H1 (cell line): Measurements from ENCODE around the gene PASK. TPM values are rescaled to one million over a fixed set of nuclear protein-coding genes. Genes with fewer than 3 reads are reported as not detected.

Experiments
- CTCF ChIA-PET: fragments of 300-600 bp; sonication (Branson Sonifier 250); formaldehyde crosslinking; loops from one replicate; lab custom pipeline; 2021; ENCODE audit not compliant: partially characterized antibody; lab: Charles Lee
- POLR2A ChIA-PET: fragments of 300-600 bp; sonication (Branson Sonifier 250); formaldehyde crosslinking; loops from one replicate; lab custom pipeline; 2021; ENCODE audit warnings: inconsistent platforms; ENCODE audit not compliant: partially characterized antibody; lab: Charles Lee
- DNase-seq, 2 experiments: peaks; one replicate each; pipeline versions ENCODE4 v3.0.0 to v3.0.0-alpha.2; 2010 to 2022; ENCODE audit warnings: low spot score in 2 of 2, low read depth in 1 of 2, mixed read lengths in 1 of 2
- FAIRE-seq: peaks from 2 replicates; lab custom pipeline; 2011; peaks lifted over from hg19 to GRCh38; lab: Jason Lieb, UNC
- H2AFZ ChIP-seq: 2 replicates; pipeline ENCODE4 v1.8.1; 2012; ENCODE audit warnings: low read length, inconsistent platforms
- H2AK5ac ChIP-seq: 2 replicates; pipeline ENCODE4 v1.6.1; 2013; ENCODE audit warnings: low read depth, low read length
- H2BK120ac ChIP-seq: replicated peaks from 2 replicates; pipeline ENCODE3; 2013; ENCODE audit warnings: low read depth, low read length, inconsistent platforms
- H2BK12ac ChIP-seq: 2 replicates; pipeline ENCODE4 v1.6.1; 2013; ENCODE audit warnings: low read depth, low read length
- H2BK15ac ChIP-seq: 2 replicates; pipeline ENCODE4 v1.6.1; 2013; ENCODE audit warnings: low read length
- H2BK20ac ChIP-seq: 2 replicates; pipeline ENCODE4 v1.6.1; 2013; ENCODE audit warnings: low read length
- H2BK5ac ChIP-seq: 2 replicates; pipeline ENCODE4 v1.6.1; 2013; ENCODE audit warnings: low read depth, low read length
- H3K14ac ChIP-seq: 2 replicates; pipeline ENCODE4 v1.6.1; 2013; ENCODE audit warnings: inconsistent platforms; ENCODE audit not compliant: insufficient read length
- H3K18ac ChIP-seq: 2 replicates; pipeline ENCODE4 v1.6.1; 2013; ENCODE audit warnings: low read length; ENCODE audit errors: extremely low read depth
- H3K23ac ChIP-seq: 2 replicates; pipeline ENCODE4 v1.6.1; 2013; ENCODE audit warnings: inconsistent platforms; ENCODE audit not compliant: insufficient read length
- H3K23me2 ChIP-seq: 2 replicates; pipeline ENCODE4 v1.6.1; 2013; ENCODE audit warnings: low read depth, low read length
- H3K27ac ChIP-seq: 2 replicates; pipeline ENCODE4 v1.6.1; 2011; ENCODE audit warnings: low read depth, low read length, inconsistent platforms
- H3K27me3 ChIP-seq, 4 experiments: replicated peaks in 1 of 4; 1 replicate in 1 of 4; 2 replicates in 3 of 4; pipeline versions ENCODE4 v1.6.1 to v1.8.1; 2011 to 2013; ENCODE audit warnings: low read length in 3 of 4, mild to moderate bottlenecking in 3 of 4, inconsistent platforms in 2 of 4, mixed read lengths in 2 of 4, moderate library complexity in 1 of 4; ENCODE audit not compliant: control insufficient read depth in 3 of 4, insufficient read depth in 3 of 4; ENCODE audit errors: extremely low read depth in 1 of 4
- H3K36me3 ChIP-seq, 4 experiments: 2 replicates each; pipeline versions ENCODE4 v1.6.1 to v1.8.1; 2011 to 2013; ENCODE audit warnings: mild to moderate bottlenecking in 4 of 4, low read length in 3 of 4, moderate library complexity in 2 of 4, control low read depth in 1 of 4, inconsistent platforms in 1 of 4; ENCODE audit not compliant: insufficient read depth in 4 of 4, control insufficient read depth in 2 of 4
- H3K4ac ChIP-seq: replicated peaks from 2 replicates; pipeline ENCODE3; 2013; ENCODE audit warnings: low read length, low read depth, mixed read lengths, inconsistent platforms; ENCODE audit not compliant: insufficient read length
- H3K4me1 ChIP-seq, 4 experiments: replicated peaks in 1 of 4; 1 replicate in 1 of 4; 2 replicates in 3 of 4; pipeline versions ENCODE4 v1.6.1 to v1.8.1; 2011 to 2013; ENCODE audit warnings: low read length in 3 of 4, inconsistent platforms in 2 of 4, mixed read lengths in 1 of 4; ENCODE audit not compliant: insufficient read depth in 4 of 4, control insufficient read depth in 3 of 4
- H3K4me2 ChIP-seq, 2 experiments: 2 replicates each; pipeline versions ENCODE4 v1.6.1 to v1.8.1; 2011 to 2013; ENCODE audit warnings: low read depth in 2 of 2, low read length in 2 of 2, control low read depth in 1 of 2, inconsistent platforms in 1 of 2, mild to moderate bottlenecking in 1 of 2; ENCODE audit not compliant: insufficient read depth in 1 of 2
- H3K4me3 ChIP-seq, 4 experiments: fragments of 200-600, 300-600 bp in 1 of 4; sonication (generic), shearing (Covaris generic), sonication (Bioruptor Twin) in 1 of 4; 2 replicates each; pipeline versions ENCODE4 v1.5.1 to v1.8.1; 2011 to 2016; ENCODE audit warnings: low read length in 4 of 4, low read depth in 3 of 4, control low read depth in 2 of 4, inconsistent platforms in 2 of 4, mild to moderate bottlenecking in 2 of 4, mixed read lengths in 1 of 4, moderate library complexity in 1 of 4; ENCODE audit not compliant: insufficient read depth in 2 of 4; ENCODE audit errors: extremely low read depth in 1 of 4
- H3K56ac ChIP-seq: replicated peaks from 2 replicates; pipeline ENCODE3; 2013; ENCODE audit warnings: low read depth, mild to moderate bottlenecking, mixed read lengths, low read length, inconsistent platforms; ENCODE audit not compliant: insufficient read length
- H3K79me1 ChIP-seq: 2 replicates; pipeline ENCODE4 v1.6.1; 2013; ENCODE audit warnings: low read depth, low read length, control low read depth
- H3K79me2 ChIP-seq, 2 experiments: 2 replicates each; pipeline versions ENCODE4 v1.6.1 to v1.8.1; 2012 to 2013; ENCODE audit warnings: low read length in 2 of 2, mild to moderate bottlenecking in 2 of 2, inconsistent platforms in 1 of 2; ENCODE audit not compliant: insufficient read depth in 2 of 2, control insufficient read depth in 1 of 2
- H3K9ac ChIP-seq, 4 experiments: replicated peaks in 1 of 4; 1 replicate in 1 of 4; 2 replicates in 3 of 4; pipeline versions ENCODE4 v1.6.1 to v1.8.1; 2011 to 2013; ENCODE audit warnings: low read depth in 3 of 4, low read length in 3 of 4, control low read depth in 2 of 4, mild to moderate bottlenecking in 2 of 4, moderate library complexity in 2 of 4, inconsistent platforms in 1 of 4; ENCODE audit errors: extremely low read depth in 1 of 4
- H3K9me3 ChIP-seq, 2 experiments: 2 replicates each; pipeline versions ENCODE4 v1.6.1 to v1.8.1; 2012 to 2013; ENCODE audit warnings: mild to moderate bottlenecking in 2 of 2, moderate library complexity in 2 of 2, control low read depth in 1 of 2, inconsistent platforms in 1 of 2, low read depth in 1 of 2, low read length in 1 of 2, mixed read lengths in 1 of 2; ENCODE audit not compliant: insufficient read depth in 2 of 2
- H4K20me1 ChIP-seq, 2 experiments: replicated peaks in 1 of 2; 2 replicates each; pipeline versions ENCODE3 to v1.8.1; 2011 to 2013; ENCODE audit warnings: inconsistent platforms in 2 of 2, low read length in 2 of 2, mild to moderate bottlenecking in 1 of 2; ENCODE audit not compliant: insufficient read depth in 2 of 2, control insufficient read depth in 1 of 2
- H4K5ac ChIP-seq: 2 replicates; pipeline ENCODE4 v1.6.1; 2013; ENCODE audit warnings: low read length, low read depth, mixed read lengths, inconsistent platforms; ENCODE audit not compliant: insufficient read length
- H4K8ac ChIP-seq: 2 replicates; pipeline ENCODE4 v1.8.0; 2013; ENCODE audit warnings: mild to moderate bottlenecking, moderate library complexity, low read length, inconsistent platforms; ENCODE audit not compliant: insufficient read depth; ENCODE audit errors: extremely low read depth
- H4K91ac ChIP-seq: replicated peaks from 2 replicates; pipeline ENCODE3; 2013; ENCODE audit warnings: low read length, mixed read lengths, inconsistent platforms; ENCODE audit not compliant: insufficient read length
- BACH1 ChIP-seq: IDR thresholded peaks from 2 replicates; pipeline ENCODE4 v1.6.1; 2012; ENCODE audit warnings: low read length, improper control_type of control experiment
- EZH2 ChIP-seq: fragments of 200-600 bp; sonication (generic); IDR thresholded peaks from 2 replicates; pipeline ENCODE4 v1.7.1; 2012; ENCODE audit warnings: low read depth, mild to moderate bottlenecking, moderate library complexity, low read length, inconsistent platforms; ENCODE audit not compliant: severe bottlenecking
- GTF2F1 ChIP-seq: IDR thresholded peaks from 2 replicates; pipeline ENCODE4 v1.6.1; 2012; ENCODE audit warnings: low read depth, low read length, improper control_type of control experiment, borderline replicate concordance
- RAD21 ChIP-seq, 2 experiments: IDR thresholded peaks in 1 of 2; conservative IDR thresholded peaks in 1 of 2; 2 replicates each; pipeline ENCODE4 v1.6.1; 2011; ENCODE audit warnings: low read depth in 2 of 2, low read length in 2 of 2, improper control_type of control experiment in 1 of 2, inconsistent platforms in 1 of 2, mild to moderate bottlenecking in 1 of 2, moderate library complexity in 1 of 2
- RNF2 ChIP-seq: fragments of 200-900, 300-1000 bp; sonication (generic); IDR thresholded peaks from 2 replicates; pipeline ENCODE4 v1.7.1; 2016; ENCODE audit warnings: borderline replicate concordance, low read depth, mild to moderate bottlenecking, antibody characterized with exemption, low read length; ENCODE audit not compliant: poor library complexity, severe bottlenecking; ENCODE audit errors: missing control alignments
- WGBS, 2 experiments: shearing (Covaris generic) in 1 of 2; methylation state at CpG; one replicate each; pipeline versions ENCODE4 v1.1.6 to v1.1.7; 2013 to 2015; ENCODE audit warnings: low lambda C conversion rate in 2 of 2, mixed read lengths in 2 of 2, inconsistent platforms in 1 of 2, low coverage in 1 of 2, missing lambda C conversion rate in 1 of 2; ENCODE audit not compliant: insufficient replicate concordance in 2 of 2, insufficient coverage in 1 of 2, insufficient read length in 1 of 2; ENCODE audit errors: extremely low coverage in 1 of 2, missing lambda C conversion rate in 1 of 2; 5-methylcytosine and 5-hydroxymethylcytosine counted together
- polyA plus RNA-seq, 7 experiments: library from polyadenylated mRNA; depleted of rRNA in 3 of 7; stranded (reverse) in 5 of 7; unstranded in 2 of 7; fragments of >200 nt in 5 of 7; fragments of 200-250 nt in 2 of 7; gene quantifications; 1 replicate in 5 of 7; 2 replicates in 1 of 7; 4 replicates in 1 of 7; pipeline versions ENCODE4 v1.2.1 to v1.2.3, GENCODE V29; 2011 to 2013; ENCODE audit warnings: missing spikeins in 2 of 7, mixed read lengths in 2 of 7
- total RNA-seq: library from RNA; stranded (reverse); fragmentation: NEBNext Ultra II Directional; extraction: Animal tissue kit (Norgen Biotek cat#: 25700); gene quantifications from 2 replicates; pipeline ENCODE4 v1.2.1, GENCODE V29; 2021
- TF ChIP-seq, protein P1 (sequence below): IDR thresholded peaks from 2 replicates; pipeline ENCODE4 v1.6.1; 2012; ENCODE audit warnings: inconsistent platforms
- TF ChIP-seq, protein P2 (sequence below): IDR thresholded peaks from 2 replicates; pipeline ENCODE4 v1.6.1; 2012; ENCODE audit warnings: low read length, inconsistent platforms

PASK gene
- total and polyA plus RNA-seq, 2 of the 8 experiments (the other 6 are each of a cell fraction or from before 2014, with no cell fraction given) = 20.5 to 66.1 TPM

DNA sequence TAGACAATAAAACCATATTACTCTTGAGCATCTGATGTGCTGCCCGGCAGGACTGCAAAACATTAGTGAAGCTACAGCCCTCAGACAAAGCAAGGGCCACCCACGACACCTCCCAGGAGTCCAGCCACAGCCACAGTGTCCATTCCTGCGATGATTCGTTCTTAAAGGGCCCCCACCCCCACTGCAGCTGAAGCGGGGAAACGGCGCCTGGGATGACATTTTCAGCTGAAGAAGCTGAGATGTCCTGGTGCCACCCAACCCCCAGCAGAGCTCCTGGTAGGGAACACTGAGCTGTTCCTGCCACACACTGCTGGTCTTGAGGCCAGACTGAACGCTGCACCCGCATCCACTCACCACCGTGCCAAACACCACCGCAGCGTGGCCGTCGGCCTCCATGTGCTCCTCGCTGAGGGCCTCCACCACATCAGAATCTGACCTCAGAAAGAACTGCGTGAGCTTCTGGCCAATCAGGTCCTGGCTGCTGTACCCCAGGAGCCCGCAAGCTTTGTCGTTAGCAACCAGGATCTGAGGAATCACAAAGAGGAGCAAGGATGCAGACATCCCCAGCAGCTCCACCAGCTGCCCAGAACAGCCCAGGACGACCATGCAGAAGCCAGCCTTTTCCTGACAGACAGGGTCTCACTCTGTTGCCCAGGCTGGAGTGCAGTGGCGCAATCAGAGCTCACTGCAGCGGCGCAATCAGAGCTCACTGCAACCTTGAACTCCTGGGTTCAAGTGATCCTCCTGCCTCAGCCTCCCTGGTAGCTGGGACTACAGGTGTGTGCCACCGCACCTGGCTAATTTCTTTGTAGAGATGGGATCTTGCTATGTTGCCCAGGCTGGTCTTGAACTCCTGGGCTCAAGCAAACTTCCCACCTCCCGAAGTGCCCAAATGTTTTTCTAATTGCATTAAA is 9.5 kb downstream of the PASK start:
- Histone ChIP-seq H3K4me3 (no peak overlapping the region), H3K14ac (no peak overlapping the region), H3K4me1 (no peaks in the 10 kb centered on the region), H3K9ac (no peak overlapping the region), H2BK12ac (no peak overlapping the region), H3K9me3 (no peaks in the 10 kb centered on the region), H2AFZ (no peak overlapping the region), H3K4me2 (no peak overlapping the region), H3K79me1 (peaks cover 8% of the 10 kb centered on the region), H4K8ac (no peak overlapping the region), H3K56ac (no peak overlapping the region), H2AK5ac (no peak overlapping the region), H3K27me3 (no peaks in the 10 kb centered on the region; a peak in 1 of 7 replicates), H3K4ac (no peak overlapping the region), H3K23me2 (0 out of 2 replicates have a peak, but pooled peaks cover 3% of the 10 kb centered on the region), H3K79me2 (peaks cover 4 to 7% of the 10 kb centered on the region in 2 experiments; a peak in 2 of 4 replicates), H3K27ac (no peak overlapping the region), H2BK20ac (no peak overlapping the region), H2BK120ac (no peak overlapping the region), H2BK15ac (no peak overlapping the region), H3K36me3 (peaks cover 6 to 29% (median 16%) of the 10 kb centered on the region in 4 experiments; a peak in 7 of 8 replicates), H4K5ac (no peak overlapping the region), H4K91ac (no peak overlapping the region), H4K20me1 (peaks cover 0 to 19% of the 10 kb centered on the region in 2 experiments), H2BK5ac (no peak overlapping the region), H3K23ac (no peak overlapping the region), H3K18ac (no peak overlapping the region)
- CTCF ChIA-PET = interaction anchor here (1.0 to 1.5 kb wide), 2 partner anchors 10 to 299 kb away, joined by 3 to 4 read pairs; partner anchors contain the start of gene PASK
- POLR2A ChIA-PET = interaction anchor here (0.6 to 1.1 kb wide), 2 partner anchors 14 to 16 kb away, joined by 3 read pairs; no protein-coding TSS in a partner anchor
- 91% methylated on average over 24 of the region's 24 CpGs; no CpG with 5 or more reads in 1 of the 2 experiments for WGBS, 2 experiments
- no peak for DNase-seq
- no peak for FAIRE-seq
- TF ChIP-seq RNF2 (no peak), EZH2 (no peak), GTF2F1 (no peak), BACH1 (no peak), RAD21 (IDR thresholded peaks at IDR 0.05 in 1 of 2, conservative IDR thresholded peaks at IDR 0.05 in 1 of 2; ENCODE audit: low read depth in 2 of 2, low read length in 2 of 2) (no peak)
- TF ChIP-seq, protein P1, sequence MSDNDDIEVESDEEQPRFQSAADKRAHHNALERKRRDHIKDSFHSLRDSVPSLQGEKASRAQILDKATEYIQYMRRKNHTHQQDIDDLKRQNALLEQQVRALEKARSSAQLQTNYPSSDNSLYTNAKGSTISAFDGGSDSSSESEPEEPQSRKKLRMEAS = no peak
- TF ChIP-seq, protein P2, sequence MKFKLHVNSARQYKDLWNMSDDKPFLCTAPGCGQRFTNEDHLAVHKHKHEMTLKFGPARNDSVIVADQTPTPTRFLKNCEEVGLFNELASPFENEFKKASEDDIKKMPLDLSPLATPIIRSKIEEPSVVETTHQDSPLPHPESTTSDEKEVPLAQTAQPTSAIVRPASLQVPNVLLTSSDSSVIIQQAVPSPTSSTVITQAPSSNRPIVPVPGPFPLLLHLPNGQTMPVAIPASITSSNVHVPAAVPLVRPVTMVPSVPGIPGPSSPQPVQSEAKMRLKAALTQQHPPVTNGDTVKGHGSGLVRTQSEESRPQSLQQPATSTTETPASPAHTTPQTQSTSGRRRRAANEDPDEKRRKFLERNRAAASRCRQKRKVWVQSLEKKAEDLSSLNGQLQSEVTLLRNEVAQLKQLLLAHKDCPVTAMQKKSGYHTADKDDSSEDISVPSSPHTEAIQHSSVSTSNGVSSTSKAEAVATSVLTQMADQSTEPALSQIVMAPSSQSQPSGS = no peak
